Transverse colon (tissue), 4 donors: ENCODE measurements around the gene DYNLT5.

Source experiments
- CTCF ChIP-seq, 5 experiments: fragments of 200-600 bp in 3 of 5; fragments of 450-650 bp in 2 of 5; sonication (generic) in 3 of 5; IDR thresholded peaks; 1 replicate in 2 of 5; 2 replicates in 3 of 5; pipeline ENCODE4 v1.5.1; 2016 to 2017; ENCODE audit warnings: antibody characterized with exemption in 5 of 5, inconsistent platforms in 3 of 5, mild to moderate bottlenecking in 2 of 5, moderate library complexity in 1 of 5
- EP300 ChIP-seq: sonication (generic); formaldehyde crosslinking; IDR thresholded peaks from one replicate; pipeline ENCODE4 v1.6.1; 2017; ENCODE audit warnings: antibody characterized with exemption, low read depth
- POLR2A ChIP-seq: fragments of 450-650 bp; IDR thresholded peaks from one replicate; pipeline ENCODE4 v1.6.1; 2016; ENCODE audit warnings: antibody characterized with exemption, mild to moderate bottlenecking, moderate library complexity
- POLR2AphosphoS5 ChIP-seq, 3 donors: sonication (generic); formaldehyde crosslinking; IDR thresholded peaks; one replicate each; pipeline ENCODE4 v1.6.1; 2016; ENCODE audit warnings: antibody characterized with exemption in 3 of 3

GRCh38 chr1:66711420-66711819, 40.8 kb upstream of the DYNLT5 start:
- no peak for TF ChIP-seq CTCF (IDR thresholded peaks at IDR 0.05)
- TF ChIP-seq POLR2A, result no peak
- no peak for TF ChIP-seq POLR2AphosphoS5 (IDR thresholded peaks at IDR 0.05)
- TF ChIP-seq EP300, result no peak
